Mesenchymal stem cell (in vitro differentiated cells and primary cell): ENCODE results near the gene KANK2.
"Not testable (repeated sequence)": the region's sequence is repeated elsewhere in the genome, so short reads cannot be mapped to it uniquely, and the experiment has no call there.

ENCODE experiments used
- DNase-seq: peaks from one replicate; pipeline ENCODE4 v3.0.0-alpha.2; 2013
- H2AFZ ChIP-seq: one replicate; pipeline ENCODE4 v1.6.1; 2013; ENCODE audit warnings: low read depth, mild to moderate bottlenecking, control low read depth, inconsistent platforms, low read length, moderate library complexity
- H2AK5ac ChIP-seq: 2 replicates; pipeline ENCODE4 v1.6.1; 2013; ENCODE audit warnings: low read length, moderate library complexity, mild to moderate bottlenecking, inconsistent platforms; ENCODE audit not compliant: severe bottlenecking
- H2BK120ac ChIP-seq: one replicate; pipeline ENCODE4 v1.6.1; 2013; ENCODE audit warnings: low read depth, mild to moderate bottlenecking, inconsistent platforms, low read length, moderate library complexity
- H2BK12ac ChIP-seq, 2 experiments: one replicate each; pipeline ENCODE4 v1.6.1; 2013; ENCODE audit warnings: inconsistent platforms in 2 of 2, low read length in 2 of 2, mild to moderate bottlenecking in 2 of 2, moderate library complexity in 2 of 2, control low read depth in 1 of 2
- H2BK15ac ChIP-seq: one replicate; pipeline ENCODE4 v1.6.1; 2013; ENCODE audit warnings: mild to moderate bottlenecking, low read depth, inconsistent platforms; ENCODE audit not compliant: poor library complexity, severe bottlenecking
- H2BK5ac ChIP-seq: 2 replicates; pipeline ENCODE4 v1.6.1; 2013; ENCODE audit warnings: low read depth, mild to moderate bottlenecking, low read length, control low read depth, inconsistent platforms; ENCODE audit not compliant: poor library complexity, severe bottlenecking
- H3K14ac ChIP-seq, 2 experiments: one replicate each; pipeline ENCODE4 v1.6.1; 2013; ENCODE audit warnings: inconsistent platforms in 2 of 2, low read length in 2 of 2, control low read depth in 1 of 2, mild to moderate bottlenecking in 1 of 2, moderate library complexity in 1 of 2
- H3K18ac ChIP-seq, 2 experiments: one replicate each; pipeline ENCODE4 v1.6.1; 2013; ENCODE audit warnings: inconsistent platforms in 2 of 2, low read length in 2 of 2, control low read depth in 1 of 2, low read depth in 1 of 2, mild to moderate bottlenecking in 1 of 2
- H3K23ac ChIP-seq, 2 experiments: one replicate each; pipeline ENCODE4 v1.6.1; 2013; ENCODE audit warnings: inconsistent platforms in 2 of 2, low read length in 2 of 2, mild to moderate bottlenecking in 2 of 2, moderate library complexity in 2 of 2, control low read depth in 1 of 2
- H3K27ac ChIP-seq: 2 replicates; pipeline ENCODE4 v1.5.1; 2013; ENCODE audit warnings: mild to moderate bottlenecking, moderate library complexity, low read length, control low read depth, inconsistent platforms; ENCODE audit not compliant: poor library complexity, severe bottlenecking
- H3K27me3 ChIP-seq, 2 experiments: 2 replicates each; pipeline versions ENCODE4 v1.6.1 to v1.7.0; 2013; ENCODE audit warnings: low read length in 2 of 2, mild to moderate bottlenecking in 2 of 2, moderate library complexity in 2 of 2, control low read depth in 1 of 2, inconsistent platforms in 1 of 2; ENCODE audit not compliant: control insufficient read depth in 1 of 2, insufficient read depth in 1 of 2
- H3K36me3 ChIP-seq, 2 experiments: 2 replicates each; pipeline versions ENCODE4 v1.6.1 to v1.7.0; 2013; ENCODE audit warnings: low read length in 2 of 2, control low read depth in 1 of 2, inconsistent platforms in 1 of 2, low read depth in 1 of 2, mild to moderate bottlenecking in 1 of 2; ENCODE audit not compliant: insufficient read depth in 2 of 2, control insufficient read depth in 1 of 2
- H3K4ac ChIP-seq, 2 experiments: one replicate each; pipeline ENCODE4 v1.6.1; 2013; ENCODE audit warnings: inconsistent platforms in 2 of 2, low read length in 2 of 2, mild to moderate bottlenecking in 2 of 2, moderate library complexity in 2 of 2, control low read depth in 1 of 2, low read depth in 1 of 2
- H3K4me1 ChIP-seq: 2 replicates; pipeline ENCODE4 v1.6.1; 2013; ENCODE audit warnings: low read depth, low read length, control low read depth; ENCODE audit not compliant: control insufficient read depth, insufficient read depth
- H3K4me2 ChIP-seq: 2 replicates; pipeline ENCODE4 v1.6.1; 2013; ENCODE audit warnings: low read length, mild to moderate bottlenecking, inconsistent platforms; ENCODE audit not compliant: poor library complexity, severe bottlenecking
- H3K4me3 ChIP-seq, 2 experiments: 2 replicates each; pipeline versions ENCODE4 v1.5.1 to v1.7.0; 2013; ENCODE audit warnings: low read length in 2 of 2, mild to moderate bottlenecking in 2 of 2, control low read depth in 1 of 2, low read depth in 1 of 2; ENCODE audit not compliant: insufficient read depth in 1 of 2
- H3K79me1 ChIP-seq: replicated peaks from 2 replicates; pipeline ENCODE4 v1.6.1; 2013; ENCODE audit warnings: mild to moderate bottlenecking, control low read depth, low read length, inconsistent platforms; ENCODE audit not compliant: poor library complexity, severe bottlenecking
- H3K9ac ChIP-seq: 2 replicates; pipeline ENCODE4 v1.7.0; 2013; ENCODE audit warnings: mild to moderate bottlenecking, low read length, moderate library complexity
- H3K9me3 ChIP-seq: 2 replicates; pipeline ENCODE4 v1.7.0; 2013; ENCODE audit warnings: mild to moderate bottlenecking, low read length; ENCODE audit not compliant: control insufficient read depth
- H4K8ac ChIP-seq: one replicate; pipeline ENCODE4 v1.6.1; 2013; ENCODE audit warnings: inconsistent platforms, mild to moderate bottlenecking, low read length, moderate library complexity
- H4K91ac ChIP-seq: one replicate; pipeline ENCODE4 v1.6.1; 2013; ENCODE audit warnings: mild to moderate bottlenecking, low read length, inconsistent platforms
- WGBS: methylation state at CpG from one replicate; pipeline ENCODE4 v1.1.7; 2013; ENCODE audit warnings: mixed read lengths; 5-methylcytosine and 5-hydroxymethylcytosine counted together

KANK2 gene

DNA sequence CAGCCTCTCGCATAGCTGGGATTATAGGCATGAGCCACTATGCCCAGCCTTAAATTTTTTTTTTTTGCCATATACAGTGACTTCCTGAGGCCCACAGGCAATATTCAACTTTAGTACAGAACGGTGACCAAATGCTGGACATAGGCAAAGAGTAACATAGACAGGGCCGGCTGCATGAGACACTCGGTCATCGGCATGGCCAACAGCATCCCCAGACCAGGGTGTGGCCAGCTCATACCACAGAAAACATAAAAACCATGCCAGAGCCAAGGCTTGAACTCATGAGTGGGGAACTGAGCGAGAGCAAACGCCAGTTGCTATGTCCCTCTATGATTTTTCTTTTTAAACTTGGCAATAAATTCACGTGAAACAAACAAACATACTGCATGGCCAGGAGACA, 17.0 kb downstream of the KANK2 start:
- Histone ChIP-seq H2BK15ac (peak overlapping the region; percentile 35), H4K8ac (no peak overlapping the region), H3K27ac (no peak overlapping the region), H3K9ac (peak overlapping the region; percentile 59), H3K4ac (no peak overlapping the region), H3K9me3 (peaks cover 3% of the 10 kb centered on the region), H2AFZ (no peak overlapping the region), H2BK5ac (no peak overlapping the region), H3K4me3 (no peak overlapping the region), H3K27me3 (no peaks in the 10 kb centered on the region), H3K36me3 (peaks cover 59 to 86% of the 10 kb centered on the region in 2 experiments), H3K14ac (no peak overlapping the region), H3K18ac (no peak overlapping the region), H3K23ac (no peak overlapping the region), H2BK120ac (no peak overlapping the region), H2BK12ac (peak overlapping the region in 1 of 2 experiments; percentile 15), H3K4me2 (no peak overlapping the region), H3K79me1 (peaks cover 17% of the 10 kb centered on the region), H3K4me1 (peaks cover 19% of the 10 kb centered on the region), H4K91ac (no peak overlapping the region), H2AK5ac (peak overlapping the region; percentile 69)
- DNase-seq: no peak
- 86% methylated on average over 7 of the region's 8 CpGs for WGBS

DNA sequence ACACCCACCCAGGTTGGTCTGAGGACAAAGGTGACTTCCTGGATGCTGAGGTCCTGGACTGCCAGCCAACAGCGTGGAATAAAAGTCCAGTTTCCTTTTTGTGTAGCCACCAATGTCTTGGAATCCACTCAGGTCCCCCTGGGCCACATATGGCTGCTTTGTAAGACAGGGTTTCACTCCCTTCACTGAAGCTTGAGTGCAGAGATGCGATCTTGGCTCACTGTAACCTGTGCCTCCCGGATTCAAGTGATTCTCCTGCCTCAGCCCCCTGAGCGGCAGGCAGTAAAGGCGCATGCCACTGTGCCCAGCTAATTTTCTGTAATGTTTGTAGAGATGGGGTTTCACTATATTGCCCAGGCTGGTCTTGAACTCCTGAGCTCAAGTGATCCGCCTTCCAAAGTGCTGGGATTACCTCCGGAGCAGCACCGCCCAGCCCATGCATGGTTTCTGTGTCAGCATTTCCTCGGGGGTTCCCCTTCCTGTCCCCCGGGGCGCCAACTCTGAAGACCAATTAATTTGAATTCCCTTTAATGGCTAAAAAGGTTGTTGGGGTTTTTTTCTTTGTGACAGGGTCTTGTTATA, 17.5 kb downstream of the KANK2 start:
- H2BK5ac ChIP-seq: no peak overlapping the region
- H3K27me3 ChIP-seq: no peaks in the 10 kb centered on the region
- H3K4ac ChIP-seq: no peak overlapping the region
- no peak overlapping the region for H3K18ac ChIP-seq
- no peak overlapping the region for H2BK120ac ChIP-seq
- peaks cover 3% of the 10 kb centered on the region for H3K9me3 ChIP-seq
- no peak overlapping the region for H2AK5ac ChIP-seq
- no peak overlapping the region for H3K23ac ChIP-seq
- peaks cover 59 to 83% of the 10 kb centered on the region in 2 experiments for H3K36me3 ChIP-seq
- H3K4me2 ChIP-seq: no peak overlapping the region
- DNase-seq: no peak
- peak overlapping the region; percentile 59 for H3K9ac ChIP-seq
- H3K4me1 ChIP-seq: peaks cover 19% of the 10 kb centered on the region
- peaks cover 17% of the 10 kb centered on the region for H3K79me1 ChIP-seq
- H2BK12ac ChIP-seq: no peak overlapping the region
- H3K14ac ChIP-seq: no peak overlapping the region
- H3K4me3 ChIP-seq: no peak overlapping the region
- WGBS: 93% methylated on average over 11 of the region's 11 CpGs
- H2BK15ac ChIP-seq: no peak overlapping the region
- H2AFZ ChIP-seq: no peak overlapping the region
- H4K8ac ChIP-seq: no peak overlapping the region
- no peak overlapping the region for H4K91ac ChIP-seq
- no peak overlapping the region for H3K27ac ChIP-seq

DNA sequence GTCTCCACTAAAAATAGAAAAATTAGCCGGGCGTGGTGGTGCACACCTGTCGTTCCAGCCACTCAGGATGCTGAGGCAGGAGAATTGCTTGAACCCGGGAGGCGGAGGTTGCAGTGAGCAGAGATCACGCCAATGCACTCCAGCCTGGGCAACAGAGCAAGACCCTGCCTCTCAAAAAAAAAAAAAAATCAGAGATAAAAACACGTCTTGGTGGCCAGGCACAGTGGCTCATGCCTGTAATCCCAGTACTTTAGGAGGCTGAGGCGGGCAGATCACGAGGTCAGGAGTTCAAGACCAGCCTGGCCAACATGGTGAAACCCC, 18.2 kb downstream of the KANK2 start:
- not testable (repeated sequence) for H3K27ac ChIP-seq, H3K14ac ChIP-seq, H2AK5ac ChIP-seq, H3K9me3 ChIP-seq, H2BK12ac ChIP-seq, H3K4ac ChIP-seq, H3K18ac ChIP-seq, H3K4me2 ChIP-seq, H2BK5ac ChIP-seq, DNase-seq, H3K4me3 ChIP-seq, H4K8ac ChIP-seq, H3K27me3 ChIP-seq, H3K23ac ChIP-seq, H4K91ac ChIP-seq, H2AFZ ChIP-seq, H2BK15ac ChIP-seq, H2BK120ac ChIP-seq, H3K9ac ChIP-seq
- 75% methylated on average over 8 of the region's 9 CpGs for WGBS
- Histone ChIP-seq H3K4me1 (peaks cover 19% of the 10 kb centered on the region), H3K79me1 (peaks cover 20% of the 10 kb centered on the region), H3K36me3 (peaks cover 64 to 83% of the 10 kb centered on the region in 2 experiments)

DNA sequence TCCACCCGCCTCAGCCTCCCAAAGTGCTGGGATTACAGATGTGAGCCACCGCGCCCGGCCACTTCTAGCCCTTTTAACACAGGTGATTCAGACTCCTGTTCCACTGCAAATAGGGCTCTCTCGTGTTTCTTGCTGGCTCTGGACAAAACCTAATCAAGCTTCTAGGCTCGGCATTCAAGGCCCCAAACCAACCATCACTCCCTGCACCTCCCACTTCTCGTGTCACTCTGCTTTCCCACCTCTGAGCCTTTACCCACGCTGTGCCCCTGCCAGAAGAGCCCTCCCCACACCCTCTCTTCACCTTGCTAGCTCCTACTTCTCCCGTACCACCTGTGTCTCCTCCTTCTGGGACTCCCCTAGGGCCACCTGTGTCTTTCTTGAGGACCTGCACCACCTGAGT, 19.8 kb downstream of the KANK2 start:
- no peak overlapping the region for H3K23ac ChIP-seq
- no peak overlapping the region for H4K8ac ChIP-seq
- no peak overlapping the region for H3K14ac ChIP-seq
- peaks cover 18% of the 10 kb centered on the region for H3K79me1 ChIP-seq
- peak overlapping the region; percentile 58 for H2AK5ac ChIP-seq
- DNase-seq: no peak
- H3K27ac ChIP-seq: no peak overlapping the region
- H3K9ac ChIP-seq: no peak overlapping the region
- H3K18ac ChIP-seq: no peak overlapping the region
- peaks cover 71 to 83% of the 10 kb centered on the region in 2 experiments for H3K36me3 ChIP-seq
- no peaks in the 10 kb centered on the region for H3K27me3 ChIP-seq
- H3K9me3 ChIP-seq: no peaks in the 10 kb centered on the region
- H4K91ac ChIP-seq: no peak overlapping the region
- H2AFZ ChIP-seq: no peak overlapping the region
- H3K4me3 ChIP-seq: no peak overlapping the region
- no peak overlapping the region for H2BK15ac ChIP-seq
- no peak overlapping the region for H2BK12ac ChIP-seq
- WGBS: over 99% methylated on average over 9 of the region's 9 CpGs
- peaks cover 19% of the 10 kb centered on the region for H3K4me1 ChIP-seq
- H2BK120ac ChIP-seq: no peak overlapping the region
- H3K4ac ChIP-seq: no peak overlapping the region
- H3K4me2 ChIP-seq: no peak overlapping the region
- no peak overlapping the region for H2BK5ac ChIP-seq
